HG02852 (cell line): ENCODE data around the gene RBBP8NL.

Source experiments
- ATAC-seq: cut with Tn5 transposase; IDR thresholded peaks from one replicate; pipeline ENCODE4 v1.9.1; 2021; ENCODE audit warnings: mild to moderate bottlenecking, moderate library complexity; ENCODE audit not compliant: unreplicated experiment

RBBP8NL gene

GRCh38 chr20:62427172-62428001 lies at the start of gene RBBP8NL:
RBBP8NL (minus strand) TSS chr20:62427539; CDS start chr20:62419647, 7,892 bp downstream.
- no peak for ATAC-seq

GRCh38 chr20:62476056-62476838 lies 48.9 kb upstream of the RBBP8NL start:
- ATAC-seq = no peak

- ATAC-seq = no peak
Observed at GRCh38 chr20:62475772-62476055, 48.4 kb upstream of the RBBP8NL start, which contains the start of gene GATA5. GATA5 (minus strand) TSS chr20:62475995; CDS start chr20:62475521, 474 bp downstream.

DNA sequence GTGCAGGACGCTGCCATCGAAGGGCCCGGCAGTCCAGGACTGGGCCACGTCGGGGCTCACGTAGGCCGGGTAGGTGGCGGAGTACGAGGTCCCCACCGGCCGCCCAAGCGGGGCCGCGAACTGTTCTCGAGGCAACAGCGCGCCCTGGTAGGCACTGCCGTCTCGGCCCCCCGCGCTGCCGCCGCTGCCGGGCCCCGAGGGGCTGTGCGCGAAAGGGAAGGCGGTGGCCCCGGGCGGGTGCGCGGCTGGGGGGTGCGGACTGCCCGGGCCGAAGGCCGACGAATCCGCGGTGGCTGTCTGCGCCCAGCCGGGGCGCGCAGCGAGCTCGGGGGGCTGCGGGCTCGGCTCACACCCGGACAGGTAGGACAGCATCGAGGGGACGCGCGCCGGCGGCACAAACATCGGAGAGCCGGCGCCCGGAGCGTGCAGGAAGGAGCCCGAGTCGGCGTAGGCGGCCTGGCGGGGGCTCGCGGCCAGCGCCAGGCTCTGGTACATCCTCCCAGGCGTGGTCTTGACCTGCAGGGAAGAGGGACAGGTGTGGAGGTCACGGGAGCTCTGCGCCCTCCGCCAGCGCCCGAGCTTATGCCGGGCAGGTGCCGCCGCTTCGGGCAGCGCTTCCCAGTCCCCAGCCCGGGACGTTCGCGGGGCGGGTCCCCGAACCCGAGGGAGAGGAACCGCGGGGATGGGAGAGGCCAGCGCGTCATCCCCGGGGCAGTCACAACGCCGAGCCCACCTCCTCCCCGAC lies 47.9 kb upstream of the RBBP8NL start:
- ATAC-seq = no peak

- no peak for ATAC-seq
Observed at GRCh38 chr20:62474604-62475026, 47.3 kb upstream of the RBBP8NL start.

- no peak for ATAC-seq
Observed at GRCh38 chr20:62473717-62474603, 46.6 kb upstream of the RBBP8NL start.

DNA sequence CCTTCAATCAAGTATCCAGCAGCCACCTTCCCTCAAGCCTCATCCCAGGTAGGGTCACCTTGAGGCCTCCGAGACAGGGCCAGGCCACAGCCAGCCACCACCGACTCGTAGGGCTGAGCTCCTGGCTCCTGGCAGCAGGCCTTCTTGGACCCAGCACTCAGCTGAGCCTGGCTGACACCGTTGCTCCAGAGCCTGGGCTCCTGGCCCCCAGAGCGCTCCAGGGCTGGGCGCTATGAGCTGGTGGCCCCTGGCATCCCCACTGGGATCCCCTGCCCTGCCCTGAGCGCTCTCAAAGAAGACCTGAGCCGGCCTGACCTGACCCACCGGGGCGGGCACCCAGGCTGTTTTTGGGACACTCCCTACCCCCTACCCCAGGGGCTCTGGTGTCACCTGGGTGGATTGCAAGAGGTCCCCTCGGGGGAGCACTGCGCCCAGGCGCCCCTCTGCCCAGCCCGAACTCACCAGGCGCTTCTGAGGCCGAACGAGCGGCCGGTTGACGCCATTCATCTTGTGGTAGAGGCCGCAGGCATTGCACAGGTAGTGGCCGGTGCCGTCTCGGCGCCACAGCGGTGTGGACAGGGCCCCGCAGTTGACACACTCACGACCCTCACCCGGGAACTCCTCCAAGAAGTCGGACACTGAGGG lies 45.7 kb upstream of the RBBP8NL start:
- no peak for ATAC-seq

DNA sequence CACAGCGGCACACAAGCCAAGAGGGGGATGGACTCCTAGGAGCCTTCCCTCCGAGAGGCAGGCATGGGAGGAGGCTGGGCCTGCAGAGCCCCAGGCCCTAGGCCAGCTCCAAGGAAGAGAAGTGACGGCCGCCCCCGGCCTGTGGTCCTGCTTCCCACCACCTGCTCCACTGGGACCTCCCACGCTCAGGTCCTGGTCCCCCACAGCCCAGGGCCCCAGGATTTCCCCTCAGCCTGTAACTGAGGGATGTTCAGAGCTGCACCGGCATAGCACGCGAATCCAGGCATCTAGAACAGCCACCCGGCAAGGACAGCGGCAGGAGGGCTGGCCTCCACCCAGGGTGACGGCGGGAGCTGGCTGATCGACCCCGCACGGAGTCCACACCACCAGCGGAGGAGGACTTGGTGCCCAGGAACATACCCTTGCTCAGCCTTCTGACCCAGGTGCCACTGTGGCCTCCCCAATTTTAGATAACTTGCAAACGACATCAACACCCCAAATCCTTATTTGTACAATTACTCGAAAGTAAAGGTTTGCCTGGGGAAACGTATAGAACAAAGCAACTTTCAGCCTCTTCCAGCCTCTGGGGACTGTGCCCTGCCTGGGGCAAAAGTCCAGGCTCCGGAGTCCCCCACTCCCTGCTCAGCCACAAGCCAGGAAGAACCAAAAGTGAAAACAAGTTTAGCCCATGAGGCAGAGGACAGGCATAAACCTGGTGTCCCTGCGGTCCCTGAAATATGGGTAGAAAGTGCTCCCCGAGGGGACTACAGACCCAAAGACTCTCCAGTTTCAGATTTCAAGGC lies 45.0 kb upstream of the RBBP8NL start:
- ATAC-seq = no peak

- ATAC-seq = no peak
Observed at GRCh38 chr20:62470459-62470858, 43.1 kb upstream of the RBBP8NL start.

DNA sequence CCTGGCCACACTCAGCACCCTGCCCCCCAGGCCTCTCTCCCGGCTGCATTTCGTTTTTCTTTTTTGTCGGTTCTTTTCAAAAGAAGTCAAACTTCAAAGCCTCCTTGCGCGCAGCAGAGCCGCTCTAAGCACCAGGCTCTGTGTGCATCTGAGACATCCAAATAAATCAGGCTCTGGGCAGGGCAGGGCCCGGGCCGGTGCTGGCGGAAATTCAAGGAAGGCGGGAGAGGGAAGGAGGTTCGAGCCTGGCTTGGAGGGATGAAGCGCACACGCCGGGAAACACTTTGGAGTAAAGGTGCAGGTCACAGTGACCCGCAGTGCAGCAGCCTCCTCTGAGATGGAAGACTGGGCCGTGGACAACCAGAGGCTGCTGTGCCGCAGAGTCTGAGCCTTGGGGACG lies 42.7 kb upstream of the RBBP8NL start:
- no peak for ATAC-seq

DNA sequence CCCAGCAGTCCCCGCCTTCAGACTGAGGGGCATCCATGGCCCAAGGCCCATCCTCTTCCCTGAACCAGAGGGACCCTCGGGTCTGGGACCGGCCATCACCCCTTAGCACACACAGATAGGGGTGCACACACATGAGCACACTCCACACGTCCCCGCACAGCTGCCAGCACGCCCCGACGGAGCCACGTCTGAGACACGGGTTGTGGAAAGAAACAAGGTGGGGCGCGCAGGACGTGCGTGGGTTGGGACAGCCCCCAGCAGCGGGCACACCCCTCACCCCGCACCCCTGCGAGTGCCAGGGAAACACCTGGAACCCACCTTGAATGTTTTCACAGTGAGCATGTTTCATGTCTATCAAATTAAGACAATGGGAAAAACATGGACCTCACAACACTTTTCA lies 42.0 kb upstream of the RBBP8NL start:
- ATAC-seq = no peak

- ATAC-seq = no peak
Observed at GRCh38 chr20:62466806-62467537, 39.6 kb upstream of the RBBP8NL start.

- no peak for ATAC-seq
Observed at GRCh38 chr20:62466072-62466760, 38.9 kb upstream of the RBBP8NL start.

GRCh38 chr20:62464990-62465389 lies 37.7 kb upstream of the RBBP8NL start:
- ATAC-seq = no peak

- ATAC-seq = no peak
Observed at GRCh38 chr20:62464425-62464770, 37.1 kb upstream of the RBBP8NL start.

GRCh38 chr20:62463651-62464424 lies 36.5 kb upstream of the RBBP8NL start:
- no peak for ATAC-seq

DNA sequence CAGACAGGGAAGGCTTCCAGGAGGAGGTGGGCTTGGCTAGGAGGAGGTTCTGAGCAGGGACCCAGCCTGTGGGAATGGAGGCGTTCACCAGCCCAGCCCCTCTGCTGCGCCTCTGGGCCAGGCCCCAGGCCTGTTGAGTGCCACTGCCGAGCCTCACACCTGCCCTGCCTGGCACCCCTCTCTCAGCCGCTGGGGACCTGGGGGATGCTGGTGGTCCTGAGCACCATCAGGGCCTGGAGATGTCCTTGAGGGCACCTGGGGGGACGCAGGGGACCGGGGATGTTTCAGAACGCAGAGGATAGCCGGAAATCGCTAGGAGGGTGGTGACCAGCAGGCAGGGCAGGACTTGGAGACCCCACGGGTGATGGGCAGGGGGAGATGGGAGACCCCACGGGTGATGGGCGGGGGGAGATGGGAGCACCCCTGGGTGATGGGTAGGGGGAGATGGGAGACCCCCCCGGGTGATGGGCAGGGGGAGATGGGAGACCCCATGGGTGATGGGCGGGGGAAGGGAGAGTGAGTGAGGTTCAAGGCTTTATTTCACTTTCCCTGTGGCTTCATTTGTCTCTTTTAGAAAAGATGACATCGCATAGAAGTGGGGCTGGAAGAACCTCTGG lies 35.7 kb upstream of the RBBP8NL start:
- ATAC-seq = no peak
